ENCODE data around the gene SRXN1.
A peak's percentile ranks its signal among the peaks of the same experiment; 100 is the strongest.

The SRXN1 gene

GRCh38 chr20:658731-659291 lies 5.8 kb upstream of the SRXN1 start:
- intact Hi-C loops (cut with DNase I; ENCODE audit: low total_unique reads), result loop anchor here (10.0 kb wide), 1 partner anchor 176 kb away; the partner anchor contains the start of gene FAM110A

GRCh38 chr20:658202-658601 lies 5.2 kb upstream of the SRXN1 start:
- Histone ChIP-seq H3K4me1 (peaks cover 0 to 20% (median 8%) of the 10 kb centered on the region in 4 donors), H3K27me3 (peaks cover 0 to 30% of the 10 kb centered on the region in 2 donors), H3K27ac (no peak overlapping the region), H3K9me3 (no peaks in the 10 kb centered on the region), H3K36me3 (no peaks in the 10 kb centered on the region), H3K4me3 (no peak overlapping the region)
- DNase-seq, result no peak
- TF ChIP-seq CTCF (IDR thresholded peaks at IDR 0.05), result no peak
- intact Hi-C loops (cut with DNase I; ENCODE audit: low total_unique reads), result loop anchor here (10.0 kb wide), 1 partner anchor 177 kb away; the partner anchor contains the start of gene FAM110A

More at GRCh38 chr20:658731-659291, 5.8 kb upstream of the SRXN1 start:
- Histone ChIP-seq H3K9me3 (no peaks in the 10 kb centered on the region), H3K27me3 (peaks cover 0 to 36% of the 10 kb centered on the region in 2 donors), H3K27ac (no peak overlapping the region), H3K4me1 (peaks cover 0 to 17% (median 8%) of the 10 kb centered on the region in 4 donors), H3K4me3 (no peak overlapping the region), H3K36me3 (no peaks in the 10 kb centered on the region)
- TF ChIP-seq CTCF (IDR thresholded peaks at IDR 0.05), result no peak
- DNase-seq, result no peak

GRCh38 chr20:655726-656624 lies 3.0 kb upstream of the SRXN1 start:
- H3K27ac ChIP-seq, result no peak overlapping the region
- H3K36me3 ChIP-seq, result peaks cover 0 to 2% (median 0%) of the 10 kb centered on the region in 3 donors
- no peak for TF ChIP-seq CTCF (IDR thresholded peaks at IDR 0.05)
- no peaks in the 10 kb centered on the region for H3K9me3 ChIP-seq
- intact Hi-C loops (cut with DNase I; ENCODE audit: low total_unique reads), result loop anchor here (10.0 kb wide), 1 partner anchor 179 kb away; the partner anchor contains the start of gene FAM110A
- no peak for DNase-seq
- no peak overlapping the region for H3K4me3 ChIP-seq
- H3K4me1 ChIP-seq, result peaks cover 0 to 32% (median 17%) of the 10 kb centered on the region in 4 donors
- H3K27me3 ChIP-seq, result peaks cover 0 to 8% of the 10 kb centered on the region in 2 donors

- no peak for DNase-seq
- Histone ChIP-seq H3K9me3 (no peaks in the 10 kb centered on the region), H3K4me1 (peaks cover 0 to 26% (median 17%) of the 10 kb centered on the region in 4 donors), H3K4me3 (no peak overlapping the region), H3K27me3 (no peaks in the 10 kb centered on the region), H3K36me3 (peaks cover 0 to 18% (median under 1%) of the 10 kb centered on the region in 3 donors), H3K27ac (no peak overlapping the region)
- no peak for TF ChIP-seq CTCF (IDR thresholded peaks at IDR 0.05)
- intact Hi-C loops (cut with DNase I; ENCODE audit: low total_unique reads), result loop anchor here (10.0 kb wide), 1 partner anchor 180 kb away; the partner anchor contains the start of gene FAM110A
These were observed 1.4 kb upstream of the SRXN1 start for GRCh38 chr20:654417-654750.

- peaks cover 3 to 24% (median 7%) of the 10 kb centered on the region in 3 donors for H3K36me3 ChIP-seq
- peak overlapping the region; percentile 79 to 83 for H3K27ac ChIP-seq
- intact Hi-C loops (cut with DNase I; ENCODE audit: low total_unique reads), result loop anchor here (2.0 to 10.0 kb wide), 2 partner anchors 111 to 181 kb away; partner anchors contain the start of genes CSNK2A1 and FAM110A
- H3K9me3 ChIP-seq, result no peaks in the 10 kb centered on the region
- TF ChIP-seq CTCF (IDR thresholded peaks at IDR 0.05), result no peak
- peak overlapping the region; percentile 71 to 86 for H3K4me3 ChIP-seq
- no peak for DNase-seq
- no peaks in the 10 kb centered on the region for H3K27me3 ChIP-seq
- H3K4me1 ChIP-seq, result peaks cover 0 to 26% (median 17%) of the 10 kb centered on the region in 4 donors
These were observed 803 bp upstream of the SRXN1 start for GRCh38 chr20:653590-654416.

All from tibial artery (tissue), 4 donors.